GM19395 (cell line): Measurements from ENCODE around the gene ZNF280A.
"Not testable (repeated sequence)": the region's sequence is repeated elsewhere in the genome, so short reads cannot be mapped to it uniquely, and the experiment has no call there.

Experiments used
- ATAC-seq: cut with Tn5 transposase; IDR thresholded peaks from one replicate; pipeline ENCODE4 v1.9.1; 2021; ENCODE audit warnings: mild to moderate bottlenecking, moderate library complexity; ENCODE audit not compliant: unreplicated experiment

The ZNF280A gene

GRCh38 chr22:22545084-22545483 lies 25.0 kb upstream of the ZNF280A start:
- ATAC-seq: no peak

DNA sequence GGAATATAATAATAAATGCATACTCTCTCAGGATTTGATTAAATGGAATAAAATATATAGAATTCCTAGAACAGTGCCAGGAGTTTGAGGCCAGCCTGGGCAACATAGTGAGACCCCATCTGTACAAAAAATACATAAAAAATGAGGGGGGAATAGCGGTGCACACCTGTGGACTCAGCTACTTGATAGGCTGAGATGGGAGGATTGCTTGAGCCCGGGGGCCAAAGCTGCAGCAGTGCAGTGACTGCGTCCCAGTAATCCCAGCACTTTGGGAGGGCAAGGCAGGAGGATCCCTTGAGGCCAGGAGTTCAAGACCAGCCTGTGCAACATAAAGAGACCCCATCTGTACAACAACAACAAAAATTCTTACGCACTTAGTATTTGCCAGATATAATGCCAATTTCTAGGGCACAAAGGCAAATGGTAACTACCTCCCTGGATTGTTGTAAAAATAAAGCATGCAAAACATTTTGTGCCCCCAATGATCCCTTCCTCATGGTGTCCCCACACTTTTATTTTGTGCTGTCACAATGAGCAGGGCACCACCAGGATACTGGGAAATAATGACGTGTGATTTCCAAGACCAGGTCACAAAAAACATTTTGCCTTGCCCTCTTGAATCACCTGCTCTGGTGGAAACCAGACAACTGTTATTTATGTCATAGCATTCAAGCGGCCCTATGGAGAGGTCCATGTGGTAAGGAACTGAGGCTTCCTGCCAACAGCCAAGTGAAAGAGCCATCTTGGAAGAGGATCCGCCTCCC lies 18.3 kb upstream of the ZNF280A start:
- ATAC-seq: no peak

DNA sequence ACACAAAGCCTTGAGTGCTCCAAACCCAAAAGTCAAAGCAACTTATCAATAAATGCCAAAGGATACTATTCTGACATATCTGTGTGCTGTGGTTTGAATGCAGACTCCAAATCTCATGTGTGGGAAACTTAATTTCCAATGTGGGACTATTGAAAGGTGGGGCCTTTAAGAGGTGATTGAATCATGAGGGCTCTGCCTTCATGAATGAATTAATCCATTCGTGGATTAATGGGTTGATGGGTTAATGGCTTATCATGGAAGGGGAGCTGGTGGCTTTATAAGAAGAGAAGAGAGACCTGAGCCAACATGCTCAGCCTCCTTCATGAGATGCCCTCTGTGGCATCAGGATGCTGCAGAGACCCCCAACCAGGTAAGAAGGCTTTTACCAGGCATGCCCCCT lies 16.8 kb upstream of the ZNF280A start:
- no peak for ATAC-seq

- no peak for ATAC-seq
Measured at GRCh38 chr22:22536515-22536914, 16.4 kb upstream of the ZNF280A start.

DNA sequence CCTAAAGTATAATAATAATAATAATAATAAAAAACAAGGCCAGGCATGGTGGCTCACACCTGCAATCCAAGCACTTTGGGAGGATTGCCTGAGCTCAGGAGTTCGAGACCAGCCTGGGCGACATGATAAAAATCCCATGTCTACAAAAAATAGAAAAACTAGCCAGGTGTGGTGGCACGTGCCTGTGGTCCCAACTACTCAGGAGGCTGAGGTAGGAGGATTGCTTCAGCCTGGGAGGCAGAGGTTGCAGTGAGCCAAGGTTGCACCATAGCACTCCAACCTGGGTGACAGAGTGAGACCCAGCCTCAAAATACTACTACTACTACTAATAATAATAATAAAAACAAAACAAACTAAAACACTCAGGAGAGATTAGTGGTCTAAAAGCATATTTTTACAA lies 15.6 kb upstream of the ZNF280A start:
- no peak for ATAC-seq

DNA sequence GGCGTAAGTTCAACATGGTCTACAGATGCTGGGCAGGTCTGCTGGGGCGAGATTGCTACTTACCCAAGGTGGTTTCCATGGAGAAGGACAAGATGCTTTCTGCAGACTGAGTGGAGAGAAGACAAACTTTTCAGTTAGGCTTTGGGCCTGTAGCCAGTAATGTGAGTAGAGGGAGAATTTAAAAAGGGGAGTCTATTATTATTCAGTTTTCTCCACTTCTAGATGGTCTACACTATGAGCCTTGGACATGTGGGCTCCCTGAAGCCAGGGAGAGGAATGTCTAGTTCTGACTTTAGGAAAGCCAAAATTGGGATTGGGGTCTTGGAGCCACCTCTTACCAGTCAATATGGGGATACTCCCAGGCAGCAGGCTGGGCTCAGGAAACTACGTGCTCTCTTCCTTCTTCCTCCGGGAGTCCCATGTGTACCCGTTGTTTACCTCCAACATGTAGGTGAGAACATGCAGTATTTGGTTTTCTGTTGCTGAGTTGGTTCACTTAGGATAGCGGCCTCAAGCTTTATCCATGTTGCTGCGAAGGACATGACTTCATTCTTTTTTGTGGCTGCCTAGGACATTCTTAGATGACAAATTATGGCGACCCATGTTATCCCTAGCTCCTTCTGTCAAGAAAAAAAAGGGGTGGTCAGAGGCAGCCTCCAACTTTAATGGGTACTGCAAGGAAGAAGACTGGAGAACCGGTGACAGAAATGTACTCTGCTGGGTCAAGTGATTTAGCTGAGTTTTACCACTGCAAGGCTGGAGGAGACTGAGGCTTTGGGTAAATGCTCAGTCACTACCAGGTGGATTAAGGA lies 14.7 kb upstream of the ZNF280A start:
- ATAC-seq: no peak

GRCh38 chr22:22533863-22534262 lies 13.8 kb upstream of the ZNF280A start:
- no peak for ATAC-seq

DNA sequence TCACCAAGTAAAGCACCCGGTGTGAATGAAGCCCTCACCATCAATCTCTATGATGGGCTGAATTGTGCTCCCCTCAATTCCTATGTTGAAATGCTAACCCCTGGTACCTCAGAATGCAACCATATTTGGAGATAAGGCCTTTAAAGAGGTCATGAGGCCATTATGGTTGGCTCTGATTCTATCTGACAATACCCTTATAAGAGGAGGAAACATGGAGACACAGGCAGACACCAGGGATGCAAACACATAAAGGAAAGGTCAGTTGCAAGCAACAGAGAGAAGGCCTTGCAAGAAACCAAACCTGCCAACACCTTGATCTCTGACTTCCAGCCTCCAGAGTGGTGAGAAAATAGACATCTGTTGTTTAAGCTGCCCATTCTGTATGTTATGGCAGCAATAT lies 13.3 kb upstream of the ZNF280A start:
- no peak for ATAC-seq

DNA sequence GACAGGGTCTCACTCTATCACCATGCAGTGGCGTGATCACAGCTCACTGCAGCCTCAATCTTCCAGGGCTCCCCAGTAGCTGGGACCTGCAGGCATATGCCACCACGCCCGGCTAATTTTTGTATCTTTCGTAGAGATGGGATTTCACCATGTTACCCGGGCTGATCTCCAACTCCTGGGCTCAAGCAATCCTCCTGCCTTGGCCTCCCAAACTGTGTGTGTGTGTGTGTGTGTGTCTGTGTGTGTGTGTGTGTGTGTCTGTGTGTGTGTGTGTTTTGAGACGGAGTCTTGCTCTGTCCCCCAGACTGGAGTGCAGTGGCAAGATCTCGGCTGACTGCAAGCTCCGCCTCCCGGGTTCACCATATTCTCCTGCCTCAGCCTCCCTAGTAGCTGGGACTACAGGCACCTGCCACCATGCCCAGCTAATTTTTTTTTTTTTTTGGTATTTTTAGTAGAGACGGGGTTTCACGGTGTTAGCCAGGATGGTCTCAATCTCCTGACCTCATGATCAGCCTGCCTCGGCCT lies 12.5 kb upstream of the ZNF280A start:
- not testable (repeated sequence) for ATAC-seq

DNA sequence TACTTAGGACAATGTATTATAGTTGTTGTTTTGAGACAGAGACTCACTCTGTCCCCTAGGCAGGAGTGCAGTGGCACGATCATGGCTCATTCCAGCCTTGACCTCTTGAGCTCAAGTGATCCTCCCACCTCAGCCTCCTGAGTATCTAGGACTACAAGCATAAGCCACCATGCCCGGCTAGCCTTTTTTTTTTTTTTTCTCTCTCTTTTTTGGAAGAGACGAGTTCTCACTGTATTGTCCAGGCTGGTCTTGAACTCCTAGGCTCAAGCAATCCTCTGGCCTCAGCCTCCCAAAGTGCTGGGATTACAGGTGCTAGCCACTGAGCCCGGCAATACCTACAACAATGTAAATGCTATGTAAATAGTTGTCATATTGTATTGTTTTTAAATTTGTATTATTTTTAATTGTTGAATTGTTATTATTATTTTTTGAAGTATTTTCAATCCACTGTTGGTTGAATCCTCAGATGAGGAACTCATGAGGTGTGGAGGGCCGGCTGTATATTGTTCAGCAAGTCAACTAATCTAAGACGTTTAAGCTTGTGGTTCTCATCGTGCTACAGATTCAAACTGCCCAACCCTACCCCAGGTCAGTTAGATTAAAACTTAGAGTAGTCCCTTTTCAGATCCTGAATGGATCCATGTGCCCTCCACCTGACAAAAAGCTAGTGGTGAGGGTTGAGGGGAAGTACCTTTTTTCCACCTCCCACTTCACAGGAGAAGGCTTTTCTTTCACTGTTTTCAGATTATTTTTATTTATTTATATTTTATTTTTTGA lies 11.9 kb upstream of the ZNF280A start:
- no peak for ATAC-seq

DNA sequence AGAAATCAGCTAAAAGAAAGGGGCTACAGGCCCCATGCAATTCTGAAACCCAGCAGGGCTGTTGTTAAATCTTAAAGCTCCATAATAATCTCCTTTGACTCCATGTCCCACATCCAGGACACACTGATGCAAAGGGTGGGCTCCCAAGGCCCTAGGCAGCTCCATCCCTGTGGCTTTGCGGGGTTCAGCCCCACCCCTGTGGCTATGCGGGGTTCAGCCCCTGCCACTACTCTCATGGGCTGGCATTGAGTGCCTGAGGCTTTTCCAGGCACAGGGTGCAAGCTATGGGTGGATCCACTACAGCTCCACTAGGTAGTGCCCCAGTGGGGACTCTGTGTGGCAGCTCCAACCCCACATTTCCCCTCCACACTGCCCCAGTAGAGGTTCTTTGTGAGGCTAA lies 8.7 kb upstream of the ZNF280A start:
- ATAC-seq: no peak

DNA sequence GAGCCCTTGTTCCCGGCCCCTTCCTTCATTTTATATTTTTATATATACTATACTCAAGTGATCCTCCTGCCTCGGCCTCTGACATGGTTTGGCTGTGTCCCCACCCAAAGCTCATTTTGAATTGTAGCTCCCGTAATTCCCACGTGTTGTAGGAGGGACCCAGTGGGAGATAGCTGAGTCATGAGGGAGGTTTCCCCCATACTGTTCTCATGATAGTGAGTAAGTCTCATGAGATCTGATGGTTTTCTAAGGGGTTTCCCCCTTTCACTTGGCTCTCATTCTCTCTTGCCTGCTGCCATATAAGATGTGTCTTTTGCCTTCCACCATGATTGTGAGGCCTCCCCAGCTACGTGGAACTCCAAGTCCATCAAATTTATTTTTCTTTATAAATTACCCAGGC lies 7.2 kb upstream of the ZNF280A start:
- ATAC-seq: no peak

DNA sequence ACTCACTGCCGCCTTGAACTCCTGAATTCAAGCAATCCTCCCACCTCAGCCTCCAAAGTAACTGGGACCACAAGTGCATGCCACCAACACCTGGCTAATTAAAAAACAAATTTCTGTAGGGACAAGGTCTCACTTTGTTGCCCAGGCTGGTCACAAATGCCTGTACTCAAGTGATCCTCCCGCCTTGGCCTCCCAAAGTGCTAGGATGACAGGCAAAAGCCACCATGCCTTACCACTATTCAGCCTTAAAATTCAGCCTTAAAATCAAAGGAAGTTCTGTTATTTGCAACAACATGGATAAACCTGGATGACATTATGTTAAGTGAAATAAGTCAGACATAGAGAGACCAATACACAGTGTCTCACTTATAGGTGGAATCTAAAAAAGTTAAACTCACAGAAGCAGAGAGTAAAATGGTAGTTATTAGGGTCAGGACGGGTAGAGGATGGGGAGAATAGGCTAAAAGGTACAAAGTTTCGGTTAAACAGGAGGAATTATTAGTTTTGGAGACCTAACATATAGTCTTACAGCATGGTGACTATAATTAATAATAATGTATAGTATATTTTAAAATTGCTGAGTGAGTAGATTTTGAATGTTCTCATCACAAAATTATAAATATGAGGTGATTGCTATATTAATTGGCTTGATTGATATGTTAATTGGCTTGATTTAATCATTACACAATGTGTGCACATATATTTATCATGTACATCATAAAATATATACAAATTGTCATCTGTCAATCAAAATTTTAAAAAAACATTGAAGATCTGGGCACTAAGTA lies 6.2 kb upstream of the ZNF280A start:
- no peak for ATAC-seq

GRCh38 chr22:22523494-22523893 lies 3.4 kb upstream of the ZNF280A start:
- ATAC-seq: no peak

DNA sequence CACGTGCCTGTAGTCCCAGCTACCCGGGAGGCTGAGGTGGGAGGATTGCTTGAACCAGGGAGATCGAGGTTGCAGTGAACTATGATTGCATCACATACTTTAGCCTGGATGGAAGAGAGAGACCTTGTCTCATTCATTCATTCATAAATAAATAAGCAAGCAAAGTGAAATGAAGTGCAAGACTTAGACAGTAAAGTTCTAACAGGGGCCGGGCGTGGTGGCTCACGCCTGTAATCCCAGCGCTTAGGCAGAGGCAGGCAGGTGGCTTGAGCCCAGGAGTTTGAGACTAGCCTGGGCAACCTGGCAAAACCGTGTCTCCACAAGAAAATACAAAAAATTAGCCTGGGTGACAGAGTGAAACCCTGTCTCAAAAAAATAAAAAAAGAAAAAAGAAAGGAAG lies 1.6 kb upstream of the ZNF280A start:
- ATAC-seq: no peak

DNA sequence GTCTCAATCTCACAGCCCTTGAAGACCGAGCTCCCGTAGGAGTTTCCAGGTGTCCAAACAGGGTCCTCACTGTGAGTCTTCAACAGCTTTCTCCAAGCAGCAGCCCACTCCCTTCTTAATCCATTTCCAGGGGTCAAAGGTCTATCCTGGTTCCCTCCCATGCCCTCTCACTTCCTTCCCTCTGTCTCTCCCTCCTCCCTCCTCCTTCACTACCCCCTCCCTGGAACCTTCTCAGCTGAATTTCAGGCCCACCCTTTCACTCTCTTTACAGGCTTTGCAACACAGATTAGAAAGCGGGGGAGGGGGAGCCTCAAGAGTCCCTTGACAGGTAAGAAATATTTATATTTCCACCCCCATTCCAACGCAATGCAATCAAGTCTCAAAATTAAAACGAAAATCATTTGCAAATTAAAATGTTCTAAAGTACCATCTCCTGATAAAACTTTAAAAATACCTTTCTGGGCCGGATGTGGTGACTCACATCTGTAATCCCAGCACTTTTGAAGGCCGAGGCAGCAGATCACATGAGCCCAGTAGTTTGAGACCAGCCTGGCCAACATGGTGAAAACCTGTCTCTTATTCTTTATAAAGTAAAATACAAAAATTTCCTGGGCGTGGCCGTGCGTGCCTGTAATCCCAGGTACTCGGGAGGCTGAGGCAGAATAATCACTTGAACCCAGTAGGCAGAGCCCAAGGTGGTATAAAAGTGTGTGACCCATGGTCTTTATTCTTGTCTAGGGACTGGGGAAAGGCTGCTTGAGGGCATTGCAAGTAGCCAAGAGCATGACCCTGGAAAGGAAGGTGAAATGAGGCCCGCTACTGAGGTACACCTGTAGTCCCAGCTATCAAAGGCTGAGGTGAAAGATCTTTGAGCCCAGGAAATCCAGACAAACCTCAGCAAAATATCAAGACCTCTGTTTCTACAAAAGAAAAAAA lies 865 bp upstream of the ZNF280A start:
- no peak for ATAC-seq

GRCh38 chr22:22519591-22519990 lies 479 bp downstream of the ZNF280A start:
- ATAC-seq: no peak

DNA sequence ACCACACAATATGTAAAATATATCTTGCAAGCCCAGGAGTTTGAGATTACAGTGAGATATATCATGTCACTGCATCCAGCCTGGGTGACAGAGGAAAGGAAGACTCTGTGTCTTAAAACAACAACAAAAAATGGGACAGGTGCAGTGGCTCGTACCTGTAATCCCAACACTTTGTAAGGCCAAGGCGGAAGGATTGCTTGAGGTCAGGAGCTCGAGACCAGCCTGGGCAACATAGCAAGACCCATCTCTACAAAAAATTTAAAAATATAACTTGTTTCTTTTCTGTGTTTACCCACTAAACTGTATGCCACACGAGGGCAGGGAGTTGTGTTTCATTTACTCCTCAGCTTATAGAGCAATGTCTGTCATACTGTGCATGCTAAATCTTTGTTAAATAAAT lies 3.1 kb downstream of the ZNF280A start:
- no peak for ATAC-seq

GRCh38 chr22:22515890-22516289 lies 4.2 kb downstream of the ZNF280A start:
- ATAC-seq: no peak
